H1 (cell line): ENCODE results near the gene TOM1. TPM values are rescaled to one million over a fixed set of nuclear protein-coding genes. Genes with fewer than 3 reads are reported as not detected.

Experiments used
- CTCF ChIA-PET: fragments of 300-600 bp; sonication (Branson Sonifier 250); formaldehyde crosslinking; loops from one replicate; lab custom pipeline; 2021; ENCODE audit not compliant: partially characterized antibody; lab: Charles Lee
- POLR2A ChIA-PET: fragments of 300-600 bp; sonication (Branson Sonifier 250); formaldehyde crosslinking; loops from one replicate; lab custom pipeline; 2021; ENCODE audit warnings: inconsistent platforms; ENCODE audit not compliant: partially characterized antibody; lab: Charles Lee
- DNase-seq, 2 experiments: peaks; one replicate each; pipeline versions ENCODE4 v3.0.0 to v3.0.0-alpha.2; 2010 to 2022; ENCODE audit warnings: low spot score in 2 of 2, low read depth in 1 of 2, mixed read lengths in 1 of 2
- FAIRE-seq: peaks from 2 replicates; lab custom pipeline; 2011; peaks lifted over from hg19 to GRCh38; lab: Jason Lieb, UNC
- H2AFZ ChIP-seq: 2 replicates; pipeline ENCODE4 v1.8.1; 2012; ENCODE audit warnings: low read length, inconsistent platforms
- H2AK5ac ChIP-seq: 2 replicates; pipeline ENCODE4 v1.6.1; 2013; ENCODE audit warnings: low read depth, low read length
- H2BK120ac ChIP-seq: replicated peaks from 2 replicates; pipeline ENCODE3; 2013; ENCODE audit warnings: low read depth, low read length, inconsistent platforms
- H2BK12ac ChIP-seq: 2 replicates; pipeline ENCODE4 v1.6.1; 2013; ENCODE audit warnings: low read depth, low read length
- H2BK15ac ChIP-seq: 2 replicates; pipeline ENCODE4 v1.6.1; 2013; ENCODE audit warnings: low read length
- H2BK20ac ChIP-seq: 2 replicates; pipeline ENCODE4 v1.6.1; 2013; ENCODE audit warnings: low read length
- H2BK5ac ChIP-seq: 2 replicates; pipeline ENCODE4 v1.6.1; 2013; ENCODE audit warnings: low read depth, low read length
- H3K14ac ChIP-seq: 2 replicates; pipeline ENCODE4 v1.6.1; 2013; ENCODE audit warnings: inconsistent platforms; ENCODE audit not compliant: insufficient read length
- H3K18ac ChIP-seq: 2 replicates; pipeline ENCODE4 v1.6.1; 2013; ENCODE audit warnings: low read length; ENCODE audit errors: extremely low read depth
- H3K23ac ChIP-seq: 2 replicates; pipeline ENCODE4 v1.6.1; 2013; ENCODE audit warnings: inconsistent platforms; ENCODE audit not compliant: insufficient read length
- H3K23me2 ChIP-seq: 2 replicates; pipeline ENCODE4 v1.6.1; 2013; ENCODE audit warnings: low read depth, low read length
- H3K27ac ChIP-seq: 2 replicates; pipeline ENCODE4 v1.6.1; 2011; ENCODE audit warnings: low read depth, low read length, inconsistent platforms
- H3K27me3 ChIP-seq, 4 experiments: replicated peaks in 1 of 4; 1 replicate in 1 of 4; 2 replicates in 3 of 4; pipeline versions ENCODE4 v1.6.1 to v1.8.1; 2011 to 2013; ENCODE audit warnings: low read length in 3 of 4, mild to moderate bottlenecking in 3 of 4, inconsistent platforms in 2 of 4, mixed read lengths in 2 of 4, moderate library complexity in 1 of 4; ENCODE audit not compliant: control insufficient read depth in 3 of 4, insufficient read depth in 3 of 4; ENCODE audit errors: extremely low read depth in 1 of 4
- H3K36me3 ChIP-seq, 4 experiments: 2 replicates each; pipeline versions ENCODE4 v1.6.1 to v1.8.1; 2011 to 2013; ENCODE audit warnings: mild to moderate bottlenecking in 4 of 4, low read length in 3 of 4, moderate library complexity in 2 of 4, control low read depth in 1 of 4, inconsistent platforms in 1 of 4; ENCODE audit not compliant: insufficient read depth in 4 of 4, control insufficient read depth in 2 of 4
- H3K4ac ChIP-seq: replicated peaks from 2 replicates; pipeline ENCODE3; 2013; ENCODE audit warnings: low read length, low read depth, mixed read lengths, inconsistent platforms; ENCODE audit not compliant: insufficient read length
- H3K4me1 ChIP-seq, 4 experiments: replicated peaks in 1 of 4; 1 replicate in 1 of 4; 2 replicates in 3 of 4; pipeline versions ENCODE4 v1.6.1 to v1.8.1; 2011 to 2013; ENCODE audit warnings: low read length in 3 of 4, inconsistent platforms in 2 of 4, mixed read lengths in 1 of 4; ENCODE audit not compliant: insufficient read depth in 4 of 4, control insufficient read depth in 3 of 4
- H3K4me2 ChIP-seq, 2 experiments: 2 replicates each; pipeline versions ENCODE4 v1.6.1 to v1.8.1; 2011 to 2013; ENCODE audit warnings: low read depth in 2 of 2, low read length in 2 of 2, control low read depth in 1 of 2, inconsistent platforms in 1 of 2, mild to moderate bottlenecking in 1 of 2; ENCODE audit not compliant: insufficient read depth in 1 of 2
- H3K4me3 ChIP-seq, 4 experiments: fragments of 200-600, 300-600 bp in 1 of 4; sonication (generic), shearing (Covaris generic), sonication (Bioruptor Twin) in 1 of 4; 2 replicates each; pipeline versions ENCODE4 v1.5.1 to v1.8.1; 2011 to 2016; ENCODE audit warnings: low read length in 4 of 4, low read depth in 3 of 4, control low read depth in 2 of 4, inconsistent platforms in 2 of 4, mild to moderate bottlenecking in 2 of 4, mixed read lengths in 1 of 4, moderate library complexity in 1 of 4; ENCODE audit not compliant: insufficient read depth in 2 of 4; ENCODE audit errors: extremely low read depth in 1 of 4
- H3K56ac ChIP-seq: replicated peaks from 2 replicates; pipeline ENCODE3; 2013; ENCODE audit warnings: low read depth, mild to moderate bottlenecking, mixed read lengths, low read length, inconsistent platforms; ENCODE audit not compliant: insufficient read length
- H3K79me1 ChIP-seq: 2 replicates; pipeline ENCODE4 v1.6.1; 2013; ENCODE audit warnings: low read depth, low read length, control low read depth
- H3K79me2 ChIP-seq, 2 experiments: 2 replicates each; pipeline versions ENCODE4 v1.6.1 to v1.8.1; 2012 to 2013; ENCODE audit warnings: low read length in 2 of 2, mild to moderate bottlenecking in 2 of 2, inconsistent platforms in 1 of 2; ENCODE audit not compliant: insufficient read depth in 2 of 2, control insufficient read depth in 1 of 2
- H3K9ac ChIP-seq, 4 experiments: replicated peaks in 1 of 4; 1 replicate in 1 of 4; 2 replicates in 3 of 4; pipeline versions ENCODE4 v1.6.1 to v1.8.1; 2011 to 2013; ENCODE audit warnings: low read depth in 3 of 4, low read length in 3 of 4, control low read depth in 2 of 4, mild to moderate bottlenecking in 2 of 4, moderate library complexity in 2 of 4, inconsistent platforms in 1 of 4; ENCODE audit errors: extremely low read depth in 1 of 4
- H3K9me3 ChIP-seq, 2 experiments: 2 replicates each; pipeline versions ENCODE4 v1.6.1 to v1.8.1; 2012 to 2013; ENCODE audit warnings: mild to moderate bottlenecking in 2 of 2, moderate library complexity in 2 of 2, control low read depth in 1 of 2, inconsistent platforms in 1 of 2, low read depth in 1 of 2, low read length in 1 of 2, mixed read lengths in 1 of 2; ENCODE audit not compliant: insufficient read depth in 2 of 2
- H4K20me1 ChIP-seq, 2 experiments: replicated peaks in 1 of 2; 2 replicates each; pipeline versions ENCODE3 to v1.8.1; 2011 to 2013; ENCODE audit warnings: inconsistent platforms in 2 of 2, low read length in 2 of 2, mild to moderate bottlenecking in 1 of 2; ENCODE audit not compliant: insufficient read depth in 2 of 2, control insufficient read depth in 1 of 2
- H4K5ac ChIP-seq: 2 replicates; pipeline ENCODE4 v1.6.1; 2013; ENCODE audit warnings: low read length, low read depth, mixed read lengths, inconsistent platforms; ENCODE audit not compliant: insufficient read length
- H4K8ac ChIP-seq: 2 replicates; pipeline ENCODE4 v1.8.0; 2013; ENCODE audit warnings: mild to moderate bottlenecking, moderate library complexity, low read length, inconsistent platforms; ENCODE audit not compliant: insufficient read depth; ENCODE audit errors: extremely low read depth
- H4K91ac ChIP-seq: replicated peaks from 2 replicates; pipeline ENCODE3; 2013; ENCODE audit warnings: low read length, mixed read lengths, inconsistent platforms; ENCODE audit not compliant: insufficient read length
- HDAC6 ChIP-seq: IDR thresholded peaks from one replicate; pipeline ENCODE4 v1.7.1; 2012; ENCODE audit warnings: low read depth, mild to moderate bottlenecking, inconsistent platforms, low read length, moderate library complexity
- SP2 ChIP-seq: IDR thresholded peaks from 2 replicates; pipeline ENCODE4 v1.6.1; 2012; ENCODE audit warnings: mild to moderate bottlenecking, low read length, inconsistent platforms
- SUZ12 ChIP-seq: fragments of 200-600 bp; sonication (generic); IDR thresholded peaks from 2 replicates; pipeline ENCODE4 v1.6.1; 2012; ENCODE audit warnings: mild to moderate bottlenecking, inconsistent platforms, low read length, moderate library complexity, mixed read lengths
- TCF12 ChIP-seq: IDR thresholded peaks from 2 replicates; pipeline ENCODE4 v1.6.1; 2011; ENCODE audit warnings: low read depth, mild to moderate bottlenecking, low read length
- WGBS, 2 experiments: shearing (Covaris generic) in 1 of 2; methylation state at CpG; one replicate each; pipeline versions ENCODE4 v1.1.6 to v1.1.7; 2013 to 2015; ENCODE audit warnings: low lambda C conversion rate in 2 of 2, mixed read lengths in 2 of 2, inconsistent platforms in 1 of 2, low coverage in 1 of 2, missing lambda C conversion rate in 1 of 2; ENCODE audit not compliant: insufficient replicate concordance in 2 of 2, insufficient coverage in 1 of 2, insufficient read length in 1 of 2; ENCODE audit errors: extremely low coverage in 1 of 2, missing lambda C conversion rate in 1 of 2; 5-methylcytosine and 5-hydroxymethylcytosine counted together
- polyA plus RNA-seq, 7 experiments: library from polyadenylated mRNA; depleted of rRNA in 3 of 7; stranded (reverse) in 5 of 7; unstranded in 2 of 7; fragments of >200 nt in 5 of 7; fragments of 200-250 nt in 2 of 7; gene quantifications; 1 replicate in 5 of 7; 2 replicates in 1 of 7; 4 replicates in 1 of 7; pipeline versions ENCODE4 v1.2.1 to v1.2.3, GENCODE V29; 2011 to 2013; ENCODE audit warnings: missing spikeins in 2 of 7, mixed read lengths in 2 of 7
- total RNA-seq: library from RNA; stranded (reverse); fragmentation: NEBNext Ultra II Directional; extraction: Animal tissue kit (Norgen Biotek cat#: 25700); gene quantifications from 2 replicates; pipeline ENCODE4 v1.2.1, GENCODE V29; 2021
- TF ChIP-seq, protein P1 (sequence below): IDR thresholded peaks from 2 replicates; pipeline ENCODE4 v1.6.1; 2011; ENCODE audit warnings: low read depth, mild to moderate bottlenecking, low read length; ENCODE audit not compliant: insufficient read depth

Gene TOM1
- total and polyA plus RNA-seq, 2 of the 8 experiments (the other 6 are each of a cell fraction or from before 2014, with no cell fraction given) = 25.1 to 39.2 TPM

DNA sequence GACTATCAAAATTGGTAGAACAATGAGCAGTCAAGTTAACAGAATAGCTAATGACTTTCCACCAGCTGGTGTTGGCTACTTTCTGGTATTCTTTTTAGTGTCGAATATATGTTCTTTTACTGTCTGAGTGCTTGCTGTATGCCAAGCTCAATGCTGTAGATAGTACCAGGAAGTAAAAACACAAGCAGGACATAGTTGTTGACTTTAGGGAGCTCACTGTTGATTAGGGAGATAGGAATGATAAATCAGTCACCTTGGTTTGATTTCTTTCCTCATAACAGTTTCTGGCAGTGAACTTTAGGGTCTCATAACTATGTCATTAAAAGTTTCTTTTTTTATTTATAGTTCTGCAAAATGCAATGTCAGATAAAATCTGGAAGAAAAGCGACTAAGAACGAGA is 33.4 kb upstream of the TOM1 start:
- CTCF ChIA-PET = interaction anchor here (0.6 kb wide), 1 partner anchor 1968 kb away, joined by 3 read pairs; no protein-coding TSS in a partner anchor
- TF ChIP-seq TCF12 = no peak
- no peak for TF ChIP-seq SP2
- no peak for TF ChIP-seq SUZ12
- TF ChIP-seq, protein P1, sequence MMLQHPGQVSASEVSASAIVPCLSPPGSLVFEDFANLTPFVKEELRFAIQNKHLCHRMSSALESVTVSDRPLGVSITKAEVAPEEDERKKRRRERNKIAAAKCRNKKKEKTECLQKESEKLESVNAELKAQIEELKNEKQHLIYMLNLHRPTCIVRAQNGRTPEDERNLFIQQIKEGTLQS = no peak
- TF ChIP-seq HDAC6 = no peak

More for the DNA sequence above, 33.4 kb upstream of the TOM1 start:
- H3K79me1 ChIP-seq = peaks cover 6% of the 10 kb centered on the region; the same call in 1 of the 2 replicates
- H3K23me2 ChIP-seq = no peaks in the 10 kb centered on the region
- FAIRE-seq (no peak), DNase-seq (no peak)
- H3K27me3 ChIP-seq = no peaks in the 10 kb centered on the region
- no peak overlapping the region for H4K5ac ChIP-seq
- no peak overlapping the region for H3K14ac ChIP-seq
- H3K23ac ChIP-seq = no peak overlapping the region
- peaks cover 38 to 81% (median 72%) of the 10 kb centered on the region in 4 experiments for H3K36me3 ChIP-seq
- H4K20me1 ChIP-seq = peaks cover 3 to 9% of the 10 kb centered on the region in 2 experiments
- POLR2A ChIA-PET = interaction anchor here (1.0 to 5.1 kb wide), 3 partner anchors 8 to 33 kb away, joined by 3 to 27 read pairs (median 10); partner anchors contain the start of genes HMGXB4 and TOM1
- H3K4me1 ChIP-seq = no peaks in the 10 kb centered on the region
- no peak overlapping the region for H2BK5ac ChIP-seq
- H2BK20ac ChIP-seq = no peak overlapping the region
- no peaks in the 10 kb centered on the region; a peak in 1 of 4 replicates for H3K9me3 ChIP-seq
- H4K8ac ChIP-seq = no peak overlapping the region
- no peak overlapping the region for H2BK120ac ChIP-seq
- H3K4me2 ChIP-seq = no peak overlapping the region
- H4K91ac ChIP-seq = no peak overlapping the region
- no peak overlapping the region for H2AK5ac ChIP-seq
- H3K56ac ChIP-seq = no peak overlapping the region
- H3K18ac ChIP-seq = no peak overlapping the region
- H2BK12ac ChIP-seq = no peak overlapping the region
- H2BK15ac ChIP-seq = no peak overlapping the region
- 0 out of 4 replicates have a peak, but pooled peaks cover 0 to 13% of the 10 kb centered on the region in 2 experiments for H3K79me2 ChIP-seq
- H3K4me3 ChIP-seq = no peak overlapping the region
- 91% methylated on average over 3 of the region's 3 CpGs; no CpG with 5 or more reads in 1 of the 2 experiments for WGBS, 2 experiments
- no peak overlapping the region for H3K27ac ChIP-seq
- no peak overlapping the region for H3K9ac ChIP-seq
- no peak overlapping the region for H2AFZ ChIP-seq
- no peak overlapping the region for H3K4ac ChIP-seq
